Progenitor cell of endocrine pancreas (in vitro differentiated cells): ENCODE results near the gene OR9Q2. TPM values are rescaled to one million over a fixed set of nuclear protein-coding genes. Genes with fewer than 3 reads are reported as not detected.
A peak's percentile ranks its signal among the peaks of the same experiment; 100 is the strongest.

Experiments used
- DNase-seq: peaks from one replicate; pipeline ENCODE4 v3.0.0; 2021; ENCODE audit warnings: low spot score; ENCODE audit not compliant: unreplicated experiment
- H3K27ac Mint-ChIP-seq: 2 replicates; pipeline ENCODE4 v1.8.0; 2021; ENCODE audit warnings: mild to moderate bottlenecking, moderate library complexity, mixed read lengths
- H3K27me3 Mint-ChIP-seq: 2 replicates; pipeline ENCODE4 v1.8.0; 2021; ENCODE audit warnings: mixed read lengths
- H3K36me3 Mint-ChIP-seq: 2 replicates; pipeline ENCODE4 v1.8.0; 2022; ENCODE audit warnings: mixed read lengths; ENCODE audit not compliant: insufficient read depth
- H3K4me1 Mint-ChIP-seq: 2 replicates; pipeline ENCODE4 v1.8.0; 2021; ENCODE audit warnings: low read depth, mixed read lengths
- H3K4me3 Mint-ChIP-seq: 2 replicates; pipeline ENCODE4 v1.8.0; 2021; ENCODE audit warnings: low read depth, mild to moderate bottlenecking, moderate library complexity, mixed read lengths
- H3K9me3 Mint-ChIP-seq: 2 replicates; pipeline ENCODE4 v1.8.0; 2021; ENCODE audit warnings: low read depth, mixed read lengths
- total RNA-seq: library from RNA; stranded (reverse); gene quantifications from 2 replicates; pipeline ENCODE4 v1.2.1, GENCODE V29; 2021
- TF ChIP-seq, protein P1 (sequence below): fragments of 200-600 bp; sonication (generic); IDR thresholded peaks from one replicate; pipeline ENCODE4 v1.5.0; 2021; ENCODE audit warnings: antibody characterized with exemption, mild to moderate bottlenecking; ENCODE audit not compliant: unreplicated experiment

Gene OR9Q2
- total RNA-seq, 1 donor from 2014 or later: not detected

- Mint-ChIP-seq H3K27me3 (no peaks in the 10 kb centered on the region), H3K27ac (no peak overlapping the region), H3K4me3 (no peak overlapping the region), H3K36me3 (no peaks in the 10 kb centered on the region), H3K4me1 (no peaks in the 10 kb centered on the region), H3K9me3 (no peaks in the 10 kb centered on the region)
- no peak for DNase-seq
- TF ChIP-seq, protein P1, sequence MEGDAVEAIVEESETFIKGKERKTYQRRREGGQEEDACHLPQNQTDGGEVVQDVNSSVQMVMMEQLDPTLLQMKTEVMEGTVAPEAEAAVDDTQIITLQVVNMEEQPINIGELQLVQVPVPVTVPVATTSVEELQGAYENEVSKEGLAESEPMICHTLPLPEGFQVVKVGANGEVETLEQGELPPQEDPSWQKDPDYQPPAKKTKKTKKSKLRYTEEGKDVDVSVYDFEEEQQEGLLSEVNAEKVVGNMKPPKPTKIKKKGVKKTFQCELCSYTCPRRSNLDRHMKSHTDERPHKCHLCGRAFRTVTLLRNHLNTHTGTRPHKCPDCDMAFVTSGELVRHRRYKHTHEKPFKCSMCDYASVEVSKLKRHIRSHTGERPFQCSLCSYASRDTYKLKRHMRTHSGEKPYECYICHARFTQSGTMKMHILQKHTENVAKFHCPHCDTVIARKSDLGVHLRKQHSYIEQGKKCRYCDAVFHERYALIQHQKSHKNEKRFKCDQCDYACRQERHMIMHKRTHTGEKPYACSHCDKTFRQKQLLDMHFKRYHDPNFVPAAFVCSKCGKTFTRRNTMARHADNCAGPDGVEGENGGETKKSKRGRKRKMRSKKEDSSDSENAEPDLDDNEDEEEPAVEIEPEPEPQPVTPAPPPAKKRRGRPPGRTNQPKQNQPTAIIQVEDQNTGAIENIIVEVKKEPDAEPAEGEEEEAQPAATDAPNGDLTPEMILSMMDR: no peak
Measured at GRCh38 chr11:58216476-58216875, 27.6 kb downstream of the OR9Q2 start.

DNA sequence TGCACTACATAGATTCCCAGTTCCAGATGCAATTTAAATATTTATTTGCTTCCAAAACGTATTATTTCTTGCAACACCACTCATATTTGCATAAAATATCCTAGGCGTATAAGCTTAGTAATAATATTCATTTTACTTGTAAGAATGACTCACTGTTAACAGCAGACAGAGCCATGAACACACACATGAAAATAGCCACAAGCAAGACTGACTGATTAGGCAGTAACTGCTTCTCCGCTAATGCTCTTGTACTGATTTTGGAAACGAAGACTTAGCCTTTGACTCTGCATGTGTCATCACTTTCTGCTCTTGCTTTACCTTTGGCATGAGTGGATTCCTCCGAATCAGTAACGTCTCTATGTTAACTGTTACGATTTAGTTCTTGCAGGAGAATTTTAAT is 33.9 kb downstream of the OR9Q2 start:
- no peak for DNase-seq
- no peaks in the 10 kb centered on the region for H3K27me3 Mint-ChIP-seq
- no peak overlapping the region for H3K4me3 Mint-ChIP-seq
- TF ChIP-seq, protein P1: no peak
- H3K27ac Mint-ChIP-seq: no peak overlapping the region
- no peaks in the 10 kb centered on the region for H3K36me3 Mint-ChIP-seq
- H3K4me1 Mint-ChIP-seq: no peaks in the 10 kb centered on the region
- peaks cover under 1% of the 10 kb centered on the region for H3K9me3 Mint-ChIP-seq

GRCh38 chr11:58227956-58228615 is 39.2 kb downstream of the OR9Q2 start:
- Mint-ChIP-seq H3K4me3 (no peak overlapping the region), H3K36me3 (no peaks in the 10 kb centered on the region), H3K27me3 (no peaks in the 10 kb centered on the region), H3K9me3 (peaks cover 9% of the 10 kb centered on the region), H3K4me1 (no peaks in the 10 kb centered on the region), H3K27ac (peak overlapping the region; percentile 73)
- TF ChIP-seq, protein P1: no peak
- no peak for DNase-seq

Other genes starting within 250 kb of the OR9Q2 start
- gene OR9Q1, start 165.2 kb upstream of the OR9Q2 start, total RNA-seq: not detected in 2 replicates
- gene OR6Q1, start 158.1 kb upstream of the OR9Q2 start, total RNA-seq: not detected in 2 replicates
- gene OR9I1, start 63.5 kb upstream of the OR9Q2 start, total RNA-seq: not detected in 2 replicates
- gene OR1S2, start 15.1 kb downstream of the OR9Q2 start, total RNA-seq: not detected in 2 replicates
- not detected in 2 replicates for gene OR1S1, start 23.6 kb downstream of the OR9Q2 start, total RNA-seq
- gene OR10Q1, start 39.8 kb downstream of the OR9Q2 start, total RNA-seq: not detected in 2 replicates
- gene OR10W1, start 79.2 kb downstream of the OR9Q2 start, total RNA-seq: not detected in 2 replicates
- gene OR5B17, start 170.0 kb downstream of the OR9Q2 start, total RNA-seq: not detected in 2 replicates
- not detected in 2 replicates for gene OR5B3, start 217.8 kb downstream of the OR9Q2 start, total RNA-seq
- gene OR5B2, start 239.1 kb downstream of the OR9Q2 start, total RNA-seq: not detected in 2 replicates